Neural cell (in vitro differentiated cells): Measurements from ENCODE around the gene ZNF768. TPM values are rescaled to one million over a fixed set of nuclear protein-coding genes. Genes with fewer than 3 reads are reported as not detected.

Experiments
- H2AFZ ChIP-seq: fragments of 200-600, 300-800 bp; sonication (generic), shearing (Covaris generic); 2 replicates; pipeline ENCODE4 v1.6.0; 2014; ENCODE audit warnings: low read depth, mild to moderate bottlenecking, antibody characterized with exemption, low read length, moderate library complexity
- H3F3A ChIP-seq: fragments of 200-600 bp; shearing (Covaris generic); 2 replicates; pipeline ENCODE4 v1.6.1; 2016; ENCODE audit warnings: mild to moderate bottlenecking, moderate library complexity, mixed read lengths, antibody characterized with exemption, low read length; ENCODE audit not compliant: insufficient read depth, poor library complexity, severe bottlenecking
- H3K27ac ChIP-seq: fragments of 200-600, 300-800 bp; sonication (generic), shearing (Covaris generic); 2 replicates; pipeline ENCODE4 v1.5.1; 2014; ENCODE audit warnings: mild to moderate bottlenecking, low read length, moderate library complexity
- H3K27me3 ChIP-seq: fragments of 300-800, 200-600 bp; sonication (generic), shearing (Covaris generic); 2 replicates; pipeline ENCODE4 v1.6.0; 2014; ENCODE audit warnings: mild to moderate bottlenecking, low read depth, low read length, moderate library complexity; ENCODE audit not compliant: insufficient read depth
- H3K36me3 ChIP-seq: fragments of 300-800, 200-600 bp; sonication (generic), shearing (Covaris generic); 2 replicates; pipeline ENCODE4 v1.5.1; 2014; ENCODE audit warnings: mild to moderate bottlenecking, antibody characterized with exemption, low read length, moderate library complexity; ENCODE audit not compliant: insufficient read depth
- H3K4me2 ChIP-seq: fragments of 300-800, 200-600 bp; sonication (generic), shearing (Covaris generic); 2 replicates; pipeline ENCODE4 v1.6.0; 2014; ENCODE audit warnings: mild to moderate bottlenecking, low read length
- H3K4me3 ChIP-seq: fragments of 300-800, 200-600 bp; sonication (generic), shearing (Covaris generic); 2 replicates; pipeline ENCODE4 v1.5.1; 2014; ENCODE audit warnings: mild to moderate bottlenecking, low read length, moderate library complexity
- H3K79me2 ChIP-seq: fragments of 200-600 bp; shearing (Covaris generic); replicated peaks from 2 replicates; pipeline ENCODE4 v1.6.0; 2014; ENCODE audit warnings: mild to moderate bottlenecking, low read length, moderate library complexity; ENCODE audit not compliant: insufficient read depth
- H3K9ac ChIP-seq: fragments of 300-800, 200-600 bp; sonication (generic), shearing (Covaris generic); 2 replicates; pipeline ENCODE4 v1.6.1; 2016; ENCODE audit warnings: mild to moderate bottlenecking, low read length, mixed read lengths
- H3K9me2 ChIP-seq: fragments of 200-600 bp; shearing (Covaris generic); 2 replicates; pipeline ENCODE4 v1.6.1; 2016; ENCODE audit warnings: mild to moderate bottlenecking, low read length, mixed read lengths; ENCODE audit not compliant: insufficient read depth
- H3K9me3 ChIP-seq: fragments of 200-600, 300-800 bp; sonication (generic), shearing (Covaris generic); 2 replicates; pipeline ENCODE4 v1.6.1; 2016; ENCODE audit warnings: mild to moderate bottlenecking, mixed run types, low read length, moderate library complexity, mixed read lengths
- H4K20me1 ChIP-seq: fragments of 200-600 bp; shearing (Covaris generic); 2 replicates; pipeline ENCODE4 v1.6.1; 2016; ENCODE audit warnings: mild to moderate bottlenecking, mixed run types; ENCODE audit not compliant: insufficient read depth
- EP300 ChIP-seq: fragments of 450-650 bp; conservative IDR thresholded peaks from 2 replicates; pipeline ENCODE4 v1.6.1; 2014; ENCODE audit warnings: antibody characterized with exemption, mild to moderate bottlenecking, moderate library complexity; ENCODE audit not compliant: poor library complexity, severe bottlenecking
- EZH2 ChIP-seq: fragments of 200-600, 300-800 bp; shearing (Covaris generic), sonication (generic); IDR thresholded peaks from 2 replicates; pipeline ENCODE4 v1.6.1; 2014; ENCODE audit warnings: antibody characterized with exemption, low read length, borderline replicate concordance, mild to moderate bottlenecking; ENCODE audit not compliant: insufficient read depth, poor library complexity, severe bottlenecking
- MXI1 ChIP-seq: fragments of 450-650 bp; conservative IDR thresholded peaks from 2 replicates; pipeline ENCODE4 v1.6.1; 2014; ENCODE audit warnings: antibody characterized with exemption, mild to moderate bottlenecking; ENCODE audit not compliant: poor library complexity, severe bottlenecking
- RAD21 ChIP-seq: fragments of 450-650 bp; conservative IDR thresholded peaks from 2 replicates; pipeline ENCODE4 v1.6.1; 2014; ENCODE audit warnings: antibody characterized with exemption, mild to moderate bottlenecking, moderate library complexity
- SMC3 ChIP-seq: fragments of 450-650 bp; conservative IDR thresholded peaks from 2 replicates; pipeline ENCODE4 v1.6.1; 2014; ENCODE audit warnings: antibody characterized with exemption, mild to moderate bottlenecking, moderate library complexity; ENCODE audit not compliant: poor library complexity
- TAF1 ChIP-seq: IDR thresholded peaks from 2 replicates; pipeline ENCODE4 v1.6.1; 2012; ENCODE audit warnings: low read depth
- polyA plus RNA-seq: library from polyadenylated mRNA; depleted of rRNA; stranded (reverse); fragments of >200 nt; gene quantifications from 2 replicates; pipeline ENCODE4 v1.2.3, GENCODE V29; 2014
- small RNA-seq, 3 experiments: library from RNA; depleted of rRNA; stranded (forward); fragments of <200 nt; gene quantifications; one replicate each; pipeline ENCODE3, GENCODE V24; 2012
- TF ChIP-seq, protein P1 (sequence below): fragments of 450-650 bp; IDR thresholded peaks from 2 replicates; pipeline ENCODE4 v1.5.1; 2014; ENCODE audit warnings: antibody characterized with exemption, mild to moderate bottlenecking, moderate library complexity; ENCODE audit not compliant: poor library complexity, severe bottlenecking
- TF ChIP-seq, protein P2 (sequence below): IDR thresholded peaks from 2 replicates; pipeline ENCODE4 v1.6.1; 2012; ENCODE audit warnings: borderline replicate concordance

The ZNF768 gene
- polyA plus RNA-seq, 1 donor from 2014 or later: 54.4 TPM

DNA sequence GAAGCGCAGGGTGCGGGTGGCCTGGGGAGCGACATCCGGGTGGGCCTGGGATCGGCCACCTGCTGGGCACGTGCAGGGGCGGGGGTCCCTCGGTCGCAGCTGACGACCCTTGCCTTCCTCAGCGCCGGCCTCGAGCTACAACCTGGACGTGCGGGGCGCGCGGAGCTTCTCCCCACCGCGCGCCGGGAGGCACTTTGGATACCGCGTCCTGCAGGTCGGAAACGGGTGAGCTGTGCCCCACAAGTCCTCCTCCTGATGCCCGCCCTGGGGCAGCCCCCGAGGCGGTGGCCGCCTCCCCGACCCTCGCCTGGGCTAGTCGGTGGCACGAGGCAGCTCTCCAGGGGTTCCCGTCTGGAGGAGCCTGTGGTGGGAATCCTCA lies 52.3 kb downstream of the ZNF768 start:
- Histone ChIP-seq H2AFZ (no peak overlapping the region), H3F3A (no peaks in the 10 kb centered on the region), H3K79me2 (no peaks in the 10 kb centered on the region), H3K27ac (no peak overlapping the region), H3K36me3 (no peaks in the 10 kb centered on the region), H3K9me2 (no peaks in the 10 kb centered on the region), H3K9ac (no peak overlapping the region), H3K4me3 (no peak overlapping the region), H4K20me1 (no peaks in the 10 kb centered on the region), H3K27me3 (no peaks in the 10 kb centered on the region), H3K4me2 (no peak overlapping the region), H3K9me3 (no peaks in the 10 kb centered on the region)
- no peak for TF ChIP-seq EZH2
- no peak for TF ChIP-seq EP300
- TF ChIP-seq MXI1: no peak
- TF ChIP-seq RAD21: no peak
- TF ChIP-seq, protein P1, sequence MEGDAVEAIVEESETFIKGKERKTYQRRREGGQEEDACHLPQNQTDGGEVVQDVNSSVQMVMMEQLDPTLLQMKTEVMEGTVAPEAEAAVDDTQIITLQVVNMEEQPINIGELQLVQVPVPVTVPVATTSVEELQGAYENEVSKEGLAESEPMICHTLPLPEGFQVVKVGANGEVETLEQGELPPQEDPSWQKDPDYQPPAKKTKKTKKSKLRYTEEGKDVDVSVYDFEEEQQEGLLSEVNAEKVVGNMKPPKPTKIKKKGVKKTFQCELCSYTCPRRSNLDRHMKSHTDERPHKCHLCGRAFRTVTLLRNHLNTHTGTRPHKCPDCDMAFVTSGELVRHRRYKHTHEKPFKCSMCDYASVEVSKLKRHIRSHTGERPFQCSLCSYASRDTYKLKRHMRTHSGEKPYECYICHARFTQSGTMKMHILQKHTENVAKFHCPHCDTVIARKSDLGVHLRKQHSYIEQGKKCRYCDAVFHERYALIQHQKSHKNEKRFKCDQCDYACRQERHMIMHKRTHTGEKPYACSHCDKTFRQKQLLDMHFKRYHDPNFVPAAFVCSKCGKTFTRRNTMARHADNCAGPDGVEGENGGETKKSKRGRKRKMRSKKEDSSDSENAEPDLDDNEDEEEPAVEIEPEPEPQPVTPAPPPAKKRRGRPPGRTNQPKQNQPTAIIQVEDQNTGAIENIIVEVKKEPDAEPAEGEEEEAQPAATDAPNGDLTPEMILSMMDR: no peak
- TF ChIP-seq, protein P2, sequence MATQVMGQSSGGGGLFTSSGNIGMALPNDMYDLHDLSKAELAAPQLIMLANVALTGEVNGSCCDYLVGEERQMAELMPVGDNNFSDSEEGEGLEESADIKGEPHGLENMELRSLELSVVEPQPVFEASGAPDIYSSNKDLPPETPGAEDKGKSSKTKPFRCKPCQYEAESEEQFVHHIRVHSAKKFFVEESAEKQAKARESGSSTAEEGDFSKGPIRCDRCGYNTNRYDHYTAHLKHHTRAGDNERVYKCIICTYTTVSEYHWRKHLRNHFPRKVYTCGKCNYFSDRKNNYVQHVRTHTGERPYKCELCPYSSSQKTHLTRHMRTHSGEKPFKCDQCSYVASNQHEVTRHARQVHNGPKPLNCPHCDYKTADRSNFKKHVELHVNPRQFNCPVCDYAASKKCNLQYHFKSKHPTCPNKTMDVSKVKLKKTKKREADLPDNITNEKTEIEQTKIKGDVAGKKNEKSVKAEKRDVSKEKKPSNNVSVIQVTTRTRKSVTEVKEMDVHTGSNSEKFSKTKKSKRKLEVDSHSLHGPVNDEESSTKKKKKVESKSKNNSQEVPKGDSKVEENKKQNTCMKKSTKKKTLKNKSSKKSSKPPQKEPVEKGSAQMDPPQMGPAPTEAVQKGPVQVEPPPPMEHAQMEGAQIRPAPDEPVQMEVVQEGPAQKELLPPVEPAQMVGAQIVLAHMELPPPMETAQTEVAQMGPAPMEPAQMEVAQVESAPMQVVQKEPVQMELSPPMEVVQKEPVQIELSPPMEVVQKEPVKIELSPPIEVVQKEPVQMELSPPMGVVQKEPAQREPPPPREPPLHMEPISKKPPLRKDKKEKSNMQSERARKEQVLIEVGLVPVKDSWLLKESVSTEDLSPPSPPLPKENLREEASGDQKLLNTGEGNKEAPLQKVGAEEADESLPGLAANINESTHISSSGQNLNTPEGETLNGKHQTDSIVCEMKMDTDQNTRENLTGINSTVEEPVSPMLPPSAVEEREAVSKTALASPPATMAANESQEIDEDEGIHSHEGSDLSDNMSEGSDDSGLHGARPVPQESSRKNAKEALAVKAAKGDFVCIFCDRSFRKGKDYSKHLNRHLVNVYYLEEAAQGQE: no peak
- no peak for TF ChIP-seq TAF1
- TF ChIP-seq SMC3: no peak

Small RNAs within 50 kb of the gene (small RNA-seq; reads per million reads assigned to genes)
- 0 reads per million in 3 experiments for gene MIR4518
- 0 to 0.41 (median 0) reads per million in 3 experiments for gene RNU7-61P

Other genes starting within 250 kb of the ZNF768 start
- 76.3 and 83.3 TPM in 2 replicates for gene CD2BP2, start 171.3 kb downstream of the ZNF768 start, polyA plus RNA-seq
- 24.1 and 32.5 TPM in 2 replicates for gene TBC1D10B, start 156.1 kb downstream of the ZNF768 start, polyA plus RNA-seq
- gene MYL11, start 151.8 kb downstream of the ZNF768 start, polyA plus RNA-seq: not detected in 2 replicates
- gene SEPTIN1, start 144.0 kb downstream of the ZNF768 start, polyA plus RNA-seq: 0.38 TPM in 1 of 2 replicates, not detected in the other
- 42.3 and 48.9 TPM in 2 replicates for gene ZNF48, start 131.1 kb downstream of the ZNF768 start, polyA plus RNA-seq
- 10.2 and 11.7 TPM in 2 replicates for gene ZNF771, start 119.0 kb downstream of the ZNF768 start, polyA plus RNA-seq
- gene DCTPP1, start 96.5 kb downstream of the ZNF768 start, polyA plus RNA-seq: 47.3 and 60.4 TPM in 2 replicates
- 9.8 and 11.1 TPM in 2 replicates for gene SEPHS2, start 80.7 kb downstream of the ZNF768 start, polyA plus RNA-seq
- gene ITGAL, start 53.8 kb downstream of the ZNF768 start, polyA plus RNA-seq: not detected in 2 replicates
- gene ZNF747, start 8.3 kb upstream of the ZNF768 start, polyA plus RNA-seq: 5.7 and 8.4 TPM in 2 replicates
- gene ZNF764, start 31.8 kb upstream of the ZNF768 start, polyA plus RNA-seq: 10.5 and 14.9 TPM in 2 replicates
- gene ZNF688, start 45.1 kb upstream of the ZNF768 start, polyA plus RNA-seq: 26.9 and 28.4 TPM in 2 replicates
- gene ZNF785, start 59.1 kb upstream of the ZNF768 start, polyA plus RNA-seq: 26.4 and 44.1 TPM in 2 replicates
- gene ZNF689, start 83.8 kb upstream of the ZNF768 start, polyA plus RNA-seq: 10.6 and 13.9 TPM in 2 replicates
- gene PRR14, start 124.4 kb upstream of the ZNF768 start, polyA plus RNA-seq: 23.3 and 31.2 TPM in 2 replicates
- 19.0 and 24.2 TPM in 2 replicates for gene FBRS, start 131.9 kb upstream of the ZNF768 start, polyA plus RNA-seq
- gene SRCAP, start 172.6 kb upstream of the ZNF768 start, polyA plus RNA-seq: 0.76 and 2.4 TPM in 2 replicates
- 41.5 and 55.2 TPM in 2 replicates for gene PHKG2, start 221.9 kb upstream of the ZNF768 start, polyA plus RNA-seq
- gene CFAP119, start 235.5 kb upstream of the ZNF768 start, polyA plus RNA-seq: 17.0 and 23.3 TPM in 2 replicates
- gene RNF40, start 235.8 kb upstream of the ZNF768 start, polyA plus RNA-seq: 85.2 and 94.4 TPM in 2 replicates